Fibroblast of skin of left biceps (primary cell): Measurements from ENCODE around the gene CNOT6.
"Not testable (repeated sequence)": the region's sequence is repeated elsewhere in the genome, so short reads cannot be mapped to it uniquely, and the experiment has no call there.

Experiments
- DNase-seq, 2 experiments: peaks; one replicate each; pipeline ENCODE4 v3.0.0-alpha.2; 2013; ENCODE audit warnings: low read depth in 2 of 2

CNOT6 gene

DNA sequence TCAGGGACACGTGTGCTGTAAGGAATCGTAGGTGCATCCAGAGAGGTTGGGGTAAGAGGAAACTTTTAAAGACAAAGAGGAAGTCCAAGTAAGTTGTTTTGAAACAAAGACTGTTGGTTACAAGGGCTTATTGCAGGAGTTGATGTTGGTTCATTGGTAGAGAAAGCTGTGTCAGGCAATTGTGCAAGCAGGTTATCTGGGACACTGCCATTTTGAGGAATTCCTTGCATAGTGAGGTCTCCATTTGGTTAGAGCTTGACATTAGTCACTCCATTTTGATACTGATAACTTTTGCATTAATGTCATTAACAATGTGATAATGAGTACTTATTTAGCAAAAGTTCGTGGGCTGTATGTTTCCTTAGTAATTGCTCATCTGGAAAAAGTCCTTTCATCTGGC lies 24.9 kb downstream of the CNOT6 start:
- peak; percentile 18 to 30 for DNase-seq

DNA sequence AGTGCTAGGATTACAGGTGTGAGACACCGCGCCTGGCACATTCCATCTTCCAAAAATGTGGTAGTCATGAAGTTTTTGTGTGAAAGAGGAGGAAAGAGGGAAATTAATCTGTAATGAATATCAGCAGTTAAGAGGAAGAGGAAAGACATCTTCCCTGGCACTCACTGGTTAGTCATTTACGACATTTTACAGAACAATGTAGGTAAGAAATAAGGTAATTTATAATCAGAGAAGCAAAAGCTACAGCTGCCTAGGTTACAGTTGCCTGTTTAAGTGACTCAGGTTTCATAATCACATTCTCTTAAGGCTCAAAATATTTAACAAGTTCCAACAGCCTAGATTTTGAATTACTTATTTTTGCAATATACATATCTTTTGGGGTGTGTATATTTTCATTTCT lies 26.9 kb downstream of the CNOT6 start:
- no peak for DNase-seq

GRCh38 chr5:180521591-180521990 lies 27.4 kb downstream of the CNOT6 start:
- no peak for DNase-seq

DNA sequence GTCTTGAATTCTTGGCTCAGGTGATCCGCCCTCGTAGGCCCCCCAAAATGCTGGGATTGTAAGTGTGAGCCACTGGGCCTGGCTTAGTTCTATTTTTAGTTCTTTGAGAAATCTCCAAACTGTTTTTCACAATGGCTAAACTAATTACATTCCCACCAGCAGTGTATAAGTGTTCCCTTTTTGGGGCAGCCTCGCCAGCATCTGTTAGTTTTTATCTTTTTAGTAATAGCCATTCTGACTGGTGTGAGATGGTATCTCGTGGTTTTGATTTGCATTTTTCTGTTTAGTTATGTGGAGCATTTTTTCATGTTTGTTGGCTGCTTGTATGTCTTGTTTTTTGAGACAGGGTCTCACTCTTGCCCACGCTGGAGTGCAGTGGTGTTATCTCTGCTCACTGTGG lies 28.2 kb downstream of the CNOT6 start:
- DNase-seq, result peak in 1 of 2 experiments; percentile 10

- peak; percentile 39 to 49 for DNase-seq
Measured at GRCh38 chr5:180523629-180524466, 29.7 kb downstream of the CNOT6 start.

GRCh38 chr5:180525399-180525798 lies 31.2 kb downstream of the CNOT6 start:
- no peak for DNase-seq

DNA sequence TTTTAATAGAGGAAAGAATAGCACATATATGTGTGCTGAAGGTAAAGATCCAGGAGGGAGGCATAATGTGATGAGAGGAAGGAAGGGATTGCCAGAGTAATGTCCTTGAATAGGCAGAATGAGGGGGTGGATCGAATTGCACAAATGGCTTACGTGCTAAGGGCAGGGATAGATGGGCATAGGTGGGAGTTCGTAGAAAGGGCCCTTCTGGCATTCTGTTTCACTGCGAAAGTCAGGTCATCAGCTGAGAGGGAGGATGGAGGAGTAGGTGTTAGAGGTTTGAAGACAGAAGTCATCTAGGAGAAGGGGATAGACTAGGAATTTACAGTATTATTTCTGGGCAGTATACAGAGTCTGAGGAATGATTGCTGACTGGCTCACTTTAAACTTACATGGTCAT lies 32.1 kb downstream of the CNOT6 start:
- no peak for DNase-seq

DNA sequence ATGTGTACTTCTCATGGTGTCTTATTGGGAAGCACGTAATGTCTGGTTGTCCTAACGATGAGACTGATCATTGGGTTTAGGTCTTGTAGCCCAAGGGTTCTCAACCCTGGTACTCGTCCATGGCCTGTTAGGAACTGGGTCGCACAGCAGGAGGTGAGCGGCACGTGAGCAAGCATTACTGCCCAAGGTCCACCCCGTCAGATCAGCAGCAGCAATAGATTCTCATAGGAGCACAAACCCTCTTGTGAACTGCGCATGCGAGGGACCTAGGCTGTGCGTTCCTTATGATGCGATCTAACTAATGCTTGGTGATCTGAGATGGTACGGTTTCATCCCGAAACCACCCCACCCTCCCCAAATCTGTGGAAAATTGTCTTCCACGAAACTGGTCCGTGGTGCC lies 33.5 kb downstream of the CNOT6 start:
- no peak for DNase-seq

GRCh38 chr5:180531036-180531585 lies 36.9 kb downstream of the CNOT6 start:
- not testable (repeated sequence) for DNase-seq

DNA sequence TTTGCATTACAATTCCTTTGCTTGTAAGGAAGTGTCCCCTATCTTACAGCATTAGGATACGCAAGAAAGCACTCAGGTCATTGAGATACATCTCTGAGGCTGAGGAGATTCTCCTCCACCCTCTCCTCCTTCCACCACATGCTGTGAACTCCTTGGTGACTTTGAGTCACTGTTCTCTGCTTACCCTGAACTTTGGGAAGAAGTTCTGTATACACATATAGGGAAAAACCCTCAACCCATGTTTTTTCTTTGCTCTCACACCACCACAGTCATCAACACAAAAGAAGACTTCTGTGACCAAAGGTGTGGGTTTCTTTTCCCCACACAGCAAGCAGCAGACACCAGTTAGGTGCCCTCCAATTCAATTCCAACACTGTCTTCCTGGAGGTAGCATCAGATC lies 38.1 kb downstream of the CNOT6 start:
- DNase-seq, result no peak

- DNase-seq, result no peak
Measured at GRCh38 chr5:180533845-180534244, 39.7 kb downstream of the CNOT6 start.

DNA sequence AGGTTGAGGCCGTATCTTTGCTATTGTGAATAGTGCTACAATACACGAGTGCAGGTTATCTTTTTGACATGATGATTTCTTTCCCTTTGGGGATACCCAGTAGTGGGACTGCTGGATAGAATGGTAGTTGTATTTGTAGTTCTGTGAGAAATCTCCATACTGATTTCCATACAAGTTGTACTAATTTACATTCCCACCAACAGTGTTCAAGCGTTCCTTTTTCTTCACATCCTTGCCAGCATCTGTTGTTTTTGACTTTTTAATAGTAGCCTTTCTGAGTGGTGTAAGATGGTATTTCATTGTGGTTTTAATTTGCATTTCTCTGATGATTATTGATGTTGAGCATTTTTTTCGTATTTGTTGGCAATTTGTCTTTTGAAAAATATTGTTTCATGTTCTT lies 41.4 kb downstream of the CNOT6 start:
- DNase-seq, result no peak

- no peak for DNase-seq
Measured at GRCh38 chr5:180540050-180540694, 46.0 kb downstream of the CNOT6 start.

DNA sequence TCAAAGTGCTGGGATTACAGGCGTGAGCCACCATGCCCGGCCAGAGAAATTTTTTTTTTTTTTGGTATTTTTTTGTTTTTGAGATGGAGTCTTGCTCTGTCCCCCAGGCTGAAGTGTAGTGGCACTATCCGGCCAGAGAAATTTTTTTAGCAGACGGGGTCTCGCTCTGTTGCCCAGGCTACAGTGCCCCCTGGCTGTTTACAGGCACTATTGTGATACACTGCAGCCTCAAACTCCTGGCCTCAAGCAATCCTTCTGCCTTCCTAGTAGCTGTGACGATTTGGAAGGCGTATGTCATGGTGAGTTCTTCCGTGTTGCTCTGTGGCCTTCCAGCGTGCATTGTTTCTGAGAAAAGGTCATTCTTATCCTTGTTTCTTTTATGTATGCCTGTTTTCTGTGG lies 47.5 kb downstream of the CNOT6 start:
- no peak for DNase-seq

- DNase-seq, result no peak
Measured at GRCh38 chr5:180545248-180545647, 51.1 kb downstream of the CNOT6 start.

- DNase-seq, result no peak
Measured at GRCh38 chr5:180548563-180548962, 54.4 kb downstream of the CNOT6 start.

DNA sequence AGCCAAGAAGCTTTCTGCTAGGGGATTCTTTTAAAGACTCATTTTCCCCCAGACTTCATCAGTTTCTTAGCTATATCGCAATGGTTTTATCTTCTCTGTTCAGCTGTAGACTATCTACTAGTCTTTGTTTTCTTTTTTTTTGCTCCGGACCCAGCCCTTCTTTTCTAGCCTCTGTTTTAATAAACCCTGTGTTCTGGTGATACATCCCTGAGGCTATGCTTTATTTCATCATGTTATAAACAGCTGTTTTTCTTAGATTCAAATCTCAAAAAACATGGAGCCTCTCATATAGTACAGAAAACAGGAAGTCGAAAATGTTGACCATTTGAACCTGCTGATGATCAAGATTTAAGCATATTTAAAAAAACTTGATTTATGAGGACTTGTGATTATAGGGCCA lies 59.4 kb downstream of the CNOT6 start:
- no peak for DNase-seq

GRCh38 chr5:180555168-180555921 lies 61.2 kb downstream of the CNOT6 start:
- DNase-seq, result no peak

DNA sequence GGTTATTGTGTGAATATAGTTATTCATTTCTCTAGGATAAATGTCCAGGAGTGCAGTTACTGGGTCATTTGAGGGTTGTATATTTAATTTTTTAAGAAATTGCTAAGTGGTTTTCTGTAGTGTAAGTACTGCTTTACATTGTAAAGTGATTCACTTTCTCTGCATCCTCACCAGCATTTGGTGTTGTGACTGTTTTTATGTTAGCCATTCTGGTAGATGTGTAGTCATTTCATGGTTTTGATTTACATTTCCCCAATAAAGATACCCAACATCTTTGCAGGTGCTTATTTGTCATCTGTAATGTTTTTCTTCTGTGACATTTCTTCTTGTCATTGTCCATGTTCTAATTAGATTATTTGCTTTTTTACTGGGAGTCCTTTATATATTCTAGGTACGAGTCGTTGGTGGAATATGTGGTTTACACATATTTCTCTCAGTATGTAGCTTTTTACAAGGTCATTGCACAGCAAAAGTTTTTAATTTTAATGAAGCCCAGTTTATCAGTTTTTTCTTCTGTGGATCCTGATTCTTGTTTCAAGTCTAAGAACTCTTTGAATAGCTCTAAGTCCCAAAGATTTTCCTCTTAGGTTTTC lies 63.1 kb downstream of the CNOT6 start:
- no peak for DNase-seq

DNA sequence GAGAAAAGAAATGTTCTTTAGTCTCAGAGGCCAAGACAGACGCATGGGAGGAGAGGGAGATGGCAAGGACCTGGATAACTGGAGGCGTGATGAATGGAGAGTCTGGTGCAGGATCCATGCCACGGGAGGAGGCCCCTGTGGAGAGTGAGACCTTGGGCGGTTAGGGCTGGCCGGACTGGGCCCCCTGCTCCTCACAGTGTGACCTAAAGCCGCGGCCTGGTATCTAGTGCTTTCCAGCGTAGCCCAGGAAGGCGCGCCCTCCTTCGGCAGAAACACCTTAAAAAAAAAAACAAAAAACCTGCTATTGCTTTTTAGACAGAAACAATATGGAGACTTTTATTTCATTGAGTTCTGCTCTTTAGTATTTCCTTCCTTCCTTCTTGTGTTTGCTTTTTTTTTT lies 64.1 kb downstream of the CNOT6 start:
- DNase-seq, result no peak

- DNase-seq, result no peak
Measured at GRCh38 chr5:180563994-180564393, 69.8 kb downstream of the CNOT6 start.

- DNase-seq, result no peak
Measured at GRCh38 chr5:180568914-180569313, 74.7 kb downstream of the CNOT6 start.
